HG03520 (cell line): ENCODE data around the gene CYCS.

Source experiments
- ATAC-seq: cut with Tn5 transposase; IDR thresholded peaks from one replicate; pipeline ENCODE4 v1.9.1; 2021; ENCODE audit warnings: mild to moderate bottlenecking, moderate library complexity; ENCODE audit not compliant: unreplicated experiment

The CYCS gene

GRCh38 chr7:25073451-25073850 is 51.6 kb downstream of the CYCS start:
- no peak for ATAC-seq
